Upper lobe of left lung (tissue), 4 donors: ENCODE results near the gene TRIM47.

Source experiments
- EP300 ChIP-seq, 4 donors: sonication (generic); formaldehyde crosslinking; IDR thresholded peaks; one replicate each; pipeline ENCODE4 v1.5.1; 2017; ENCODE audit warnings: antibody characterized with exemption in 4 of 4, control low read depth in 2 of 4
- POLR2A ChIP-seq, 4 donors: fragments of 450-650 bp; IDR thresholded peaks; one replicate each; pipeline ENCODE4 v1.5.1; 2016 to 2017; ENCODE audit warnings: antibody characterized with exemption in 4 of 4, mild to moderate bottlenecking in 2 of 4
- POLR2AphosphoS5 ChIP-seq, 2 donors: sonication (generic); formaldehyde crosslinking; IDR thresholded peaks; one replicate each; pipeline ENCODE4 v1.5.1; 2017; ENCODE audit warnings: antibody characterized with exemption in 2 of 2
- TF ChIP-seq, protein P1 (sequence below), 6 experiments: fragments of 450-650 bp in 4 of 6; fragments of 200-600 bp in 2 of 6; sonication (generic) in 2 of 6; IDR thresholded peaks; one replicate each; pipeline ENCODE4 v1.5.1; 2016 to 2019; ENCODE audit warnings: antibody characterized with exemption in 6 of 6

DNA sequence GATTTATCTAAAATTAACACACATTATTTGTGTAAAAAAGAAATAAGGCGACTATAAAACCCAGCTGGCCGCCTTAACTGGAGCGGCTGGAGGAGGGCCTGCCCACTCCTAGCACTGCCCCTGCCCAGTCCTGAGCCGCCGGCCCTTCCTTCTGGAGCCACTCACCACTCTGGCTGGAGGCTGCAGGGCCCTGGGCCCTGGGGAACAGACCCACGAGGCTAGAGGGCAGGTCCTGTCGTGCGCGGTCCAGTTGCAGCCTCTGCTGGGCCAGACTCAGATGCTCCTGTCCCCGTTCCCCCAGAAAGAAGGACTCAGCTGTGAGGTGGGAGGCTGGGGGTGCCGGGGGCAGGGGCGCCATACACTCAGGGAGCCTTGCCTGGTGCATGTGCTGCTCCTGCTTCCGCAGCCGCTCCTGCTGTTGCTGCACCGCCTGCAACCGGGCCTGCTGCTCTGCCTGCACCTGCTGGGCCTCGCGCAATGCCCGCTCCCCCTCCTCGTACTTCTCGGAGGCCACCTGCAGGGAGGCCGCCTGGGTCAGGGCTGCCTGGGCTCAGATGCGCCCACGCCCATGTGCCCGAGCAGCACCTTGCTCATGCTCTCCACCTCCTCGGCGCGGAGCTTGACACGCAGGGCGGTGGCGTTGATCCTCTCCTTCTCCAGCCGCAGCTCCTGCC lies 35.3 kb upstream of the TRIM47 start:
- no peak for TF ChIP-seq EP300 (IDR thresholded peaks at IDR 0.05)
- TF ChIP-seq, protein P1, sequence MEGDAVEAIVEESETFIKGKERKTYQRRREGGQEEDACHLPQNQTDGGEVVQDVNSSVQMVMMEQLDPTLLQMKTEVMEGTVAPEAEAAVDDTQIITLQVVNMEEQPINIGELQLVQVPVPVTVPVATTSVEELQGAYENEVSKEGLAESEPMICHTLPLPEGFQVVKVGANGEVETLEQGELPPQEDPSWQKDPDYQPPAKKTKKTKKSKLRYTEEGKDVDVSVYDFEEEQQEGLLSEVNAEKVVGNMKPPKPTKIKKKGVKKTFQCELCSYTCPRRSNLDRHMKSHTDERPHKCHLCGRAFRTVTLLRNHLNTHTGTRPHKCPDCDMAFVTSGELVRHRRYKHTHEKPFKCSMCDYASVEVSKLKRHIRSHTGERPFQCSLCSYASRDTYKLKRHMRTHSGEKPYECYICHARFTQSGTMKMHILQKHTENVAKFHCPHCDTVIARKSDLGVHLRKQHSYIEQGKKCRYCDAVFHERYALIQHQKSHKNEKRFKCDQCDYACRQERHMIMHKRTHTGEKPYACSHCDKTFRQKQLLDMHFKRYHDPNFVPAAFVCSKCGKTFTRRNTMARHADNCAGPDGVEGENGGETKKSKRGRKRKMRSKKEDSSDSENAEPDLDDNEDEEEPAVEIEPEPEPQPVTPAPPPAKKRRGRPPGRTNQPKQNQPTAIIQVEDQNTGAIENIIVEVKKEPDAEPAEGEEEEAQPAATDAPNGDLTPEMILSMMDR (IDR thresholded peaks at IDR 0.05): no peak
- no peak for TF ChIP-seq POLR2A (IDR thresholded peaks at IDR 0.05)
- TF ChIP-seq POLR2AphosphoS5 (IDR thresholded peaks at IDR 0.05): no peak
